Measurements from ENCODE around the gene CARD14. TPM values are rescaled to one million over a fixed set of nuclear protein-coding genes. Genes with fewer than 3 reads are reported as not detected.
"Not testable (repeated sequence)": the region's sequence is repeated elsewhere in the genome, so short reads cannot be mapped to it uniquely, and the experiment has no call there.

CARD14 gene
- total and polyA plus RNA-seq, 2 donors (not counting 1 experiment from before 2014, with no cell fraction given): not detected

GRCh38 chr17:80243526-80244433 lies 74.0 kb downstream of the CARD14 start:
- Mint-ChIP-seq H3K4me3 (no peak overlapping the region), H3K27me3 (no peaks in the 10 kb centered on the region), H3K4me1 (no peaks in the 10 kb centered on the region), H3K27ac (no peak overlapping the region), H3K9me3 (ENCODE audit: insufficient read depth) (no peaks in the 10 kb centered on the region)
- H3K4me1 ChIP-seq (ENCODE audit: control insufficient read depth in 2 of 2, insufficient read depth in 2 of 2, low read length in 2 of 2): no peaks in the 10 kb centered on the region
- no peak overlapping the region for H3K4me3 ChIP-seq (ENCODE audit: control extremely low read depth in 1 of 5, extremely low read depth in 1 of 5, insufficient read depth in 1 of 5, low read depth in 2 of 5, low read length in 4 of 5)
- H3K27ac ChIP-seq (ENCODE audit: low read length in 2 of 2): no peak overlapping the region
- no peak for ATAC-seq (ENCODE audit: low read depth)
- H3K36me3 ChIP-seq (replicated peaks in 1 of 2; ENCODE audit: control extremely low read depth in 1 of 2, control insufficient read depth in 1 of 2, extremely low read depth in 1 of 2, insufficient read depth in 2 of 2, low read length in 1 of 2): no peaks in the 10 kb centered on the region
- H2AFZ ChIP-seq (ENCODE audit: insufficient read depth, low read depth, low read length, poor library complexity, severe bottlenecking): no peak overlapping the region
- 95% methylated on average over 20 of the region's 26 CpGs for WGBS (ENCODE audit: insufficient coverage)
- no peaks in the 10 kb centered on the region for H4K20me1 ChIP-seq (ENCODE audit: control insufficient read depth, insufficient read depth, low read length, poor library complexity, severe bottlenecking)
- POLR2A ChIA-PET: no interaction called here
- no peak overlapping the region for H3K4me2 ChIP-seq (replicated peaks; ENCODE audit: low read depth, low read length, poor library complexity, severe bottlenecking)
- CTCF ChIA-PET: no interaction called here
- H3K27me3 ChIP-seq (replicated peaks in 1 of 4; ENCODE audit: control extremely low read depth in 1 of 4, control insufficient read depth in 3 of 4, insufficient read depth in 4 of 4, low read length in 3 of 4): no peaks in the 10 kb centered on the region
- H3K9ac ChIP-seq (ENCODE audit: low read length): no peak overlapping the region
- DNase-seq: no peak
- TF ChIP-seq CTCF (IDR thresholded peaks at IDR 0.05) (no peak), EZH2 (IDR thresholded peaks at IDR 0.05; ENCODE audit: borderline replicate concordance, insufficient read depth, low read depth, low read length, poor library complexity, severe bottlenecking) (no peak)
- H3K79me2 ChIP-seq (ENCODE audit: control insufficient read depth, insufficient read depth, low read length): no peaks in the 10 kb centered on the region
- intact Hi-C loops (cut with micrococcal nuclease): no loop called here
- H3K9me3 ChIP-seq (ENCODE audit: control extremely low read depth in 1 of 3, control insufficient read depth in 2 of 3, insufficient read depth in 1 of 3, low read length in 2 of 3): peaks cover 0 to 3% (median 0%) of the 10 kb centered on the region in 3 donors

GRCh38 chr17:80244448-80244847 lies 74.6 kb downstream of the CARD14 start:
- H3K4me1 ChIP-seq (ENCODE audit: control insufficient read depth in 2 of 2, insufficient read depth in 2 of 2, low read length in 2 of 2); H3K79me2 ChIP-seq (ENCODE audit: control insufficient read depth, insufficient read depth, low read length); H3K27me3 Mint-ChIP-seq; ATAC-seq (ENCODE audit: low read depth); H3K27me3 ChIP-seq (replicated peaks in 1 of 4; ENCODE audit: control extremely low read depth in 1 of 4, control insufficient read depth in 3 of 4, insufficient read depth in 4 of 4, low read length in 3 of 4); H3K9ac ChIP-seq (ENCODE audit: low read length); POLR2A ChIA-PET; H3K9me3 ChIP-seq (ENCODE audit: control extremely low read depth in 1 of 3, control insufficient read depth in 2 of 3, insufficient read depth in 1 of 3, low read length in 2 of 3); DNase-seq; H3K4me3 ChIP-seq (ENCODE audit: control extremely low read depth in 1 of 5, extremely low read depth in 1 of 5, insufficient read depth in 1 of 5, low read depth in 2 of 5, low read length in 4 of 5); intact Hi-C loops (cut with micrococcal nuclease); H4K20me1 ChIP-seq (ENCODE audit: control insufficient read depth, insufficient read depth, low read length, poor library complexity, severe bottlenecking); H3K4me3 Mint-ChIP-seq; H3K27ac Mint-ChIP-seq; H3K4me2 ChIP-seq (replicated peaks; ENCODE audit: low read depth, low read length, poor library complexity, severe bottlenecking); H3K4me1 Mint-ChIP-seq; H3K27ac ChIP-seq (ENCODE audit: low read length in 2 of 2); H3K36me3 ChIP-seq (replicated peaks in 1 of 2; ENCODE audit: control extremely low read depth in 1 of 2, control insufficient read depth in 1 of 2, extremely low read depth in 1 of 2, insufficient read depth in 2 of 2, low read length in 1 of 2); H3K9me3 Mint-ChIP-seq (ENCODE audit: insufficient read depth); CTCF ChIA-PET; H2AFZ ChIP-seq (ENCODE audit: insufficient read depth, low read depth, low read length, poor library complexity, severe bottlenecking): not testable (repeated sequence)
- 100% methylated on average over 3 of the region's 6 CpGs for WGBS (ENCODE audit: insufficient coverage)

Measured in B cell (primary cell).